Lower leg skin (tissue), 4 donors: ENCODE results near the gene ABCC8. TPM values are rescaled to one million over a fixed set of nuclear protein-coding genes. Genes with fewer than 3 reads are reported as not detected.

Experiments
- DNase-seq, 2 donors: peaks; one replicate each; pipeline ENCODE4 v3.0.0-alpha.2; 2019; ENCODE audit warnings: low spot score in 2 of 2
- H3K4me3 ChIP-seq: fragments of 200-600 bp; sonication (generic); 2 replicates; pipeline ENCODE4 v1.5.1; 2017; ENCODE audit warnings: mild to moderate bottlenecking, low read depth; ENCODE audit not compliant: poor library complexity, severe bottlenecking
- CTCF ChIP-seq, 3 donors: fragments of 450-650 bp; IDR thresholded peaks; one replicate each; pipeline ENCODE4 v1.5.1; 2016; ENCODE audit warnings: antibody characterized with exemption in 3 of 3, mild to moderate bottlenecking in 3 of 3, moderate library complexity in 2 of 3
- POLR2A ChIP-seq, 2 donors: fragments of 450-650 bp; IDR thresholded peaks; one replicate each; pipeline ENCODE4 v1.6.1; 2016 to 2017; ENCODE audit warnings: antibody characterized with exemption in 2 of 2, mild to moderate bottlenecking in 1 of 2, moderate library complexity in 1 of 2
- WGBS, 2 donors: methylation state at CpG; one replicate each; pipeline ENCODE4 v1.1.5; 2018; 5-methylcytosine and 5-hydroxymethylcytosine counted together
- intact Hi-C: fragments of 100-400 bp; cut with DNase I; formaldehyde crosslinking; loops from one replicate; pipeline ENCODE4 v1.15.0; 2023; ENCODE audit warnings: low total_unique reads
- total RNA-seq, 4 donors: library from RNA; depleted of rRNA; stranded (reverse); fragments of >200 nt; gene quantifications; one replicate each; pipeline ENCODE4 v1.1.0, GENCODE V29; 2016

The ABCC8 gene
- total RNA-seq, 4 donors from 2014 or later, result 0.11 to 0.34 (median 0.26) TPM; not detected in 1

GRCh38 chr11:17489751-17490150 lies 13.1 kb upstream of the ABCC8 start:
- WGBS, 2 donors, result 63 to 68% methylated on average over 5 of the region's 5 CpGs
- H3K4me3 ChIP-seq, result no peak overlapping the region
- no peak for DNase-seq
- TF ChIP-seq POLR2A (IDR thresholded peaks at IDR 0.05) (no peak), CTCF (IDR thresholded peaks at IDR 0.05) (no peak)
- intact Hi-C loops, result no loop called here

- WGBS, 2 donors, result 83 to 89% methylated on average over 1 of the region's 1 CpG
- TF ChIP-seq CTCF (IDR thresholded peaks at IDR 0.05) (no peak), POLR2A (IDR thresholded peaks at IDR 0.05) (no peak)
- no peak for DNase-seq
- H3K4me3 ChIP-seq, result no peak overlapping the region
- intact Hi-C loops, result no loop called here
Measured at GRCh38 chr11:17488563-17488962, 11.9 kb upstream of the ABCC8 start.

GRCh38 chr11:17486646-17487045 lies 10.0 kb upstream of the ABCC8 start:
- WGBS, 2 donors, result 85 to 92% methylated on average over 5 of the region's 5 CpGs
- intact Hi-C loops, result no loop called here
- DNase-seq, result no peak
- TF ChIP-seq POLR2A (IDR thresholded peaks at IDR 0.05) (no peak), CTCF (IDR thresholded peaks at IDR 0.05) (no peak)
- no peak overlapping the region for H3K4me3 ChIP-seq

- no peak for TF ChIP-seq CTCF (IDR thresholded peaks at IDR 0.05)
- TF ChIP-seq POLR2A (IDR thresholded peaks at IDR 0.05), result no peak
- WGBS, 2 donors, result 74 to 75% methylated on average over 2 of the region's 2 CpGs
Measured at GRCh38 chr11:17483505-17483904, 6.9 kb upstream of the ABCC8 start.

GRCh38 chr11:17481905-17482304 lies 5.3 kb upstream of the ABCC8 start:
- H3K4me3 ChIP-seq, result no peak overlapping the region
- 87 to 88% methylated on average over 4 of the region's 5 CpGs for WGBS, 2 donors
- TF ChIP-seq POLR2A (IDR thresholded peaks at IDR 0.05) (no peak), CTCF (IDR thresholded peaks at IDR 0.05) (no peak)
- intact Hi-C loops, result no loop called here
- DNase-seq, result no peak

More at GRCh38 chr11:17483505-17483904, 6.9 kb upstream of the ABCC8 start:
- H3K4me3 ChIP-seq, result no peak overlapping the region
- DNase-seq, result no peak
- intact Hi-C loops, result no loop called here
